Nephron (organoid): ENCODE measurements around the gene F13A1.
A peak's percentile ranks its signal among the peaks of the same experiment; 100 is the strongest.

ENCODE experiments used
- H3K27ac Mint-ChIP-seq, 3 experiments: 2 replicates each; pipeline ENCODE4 v1.8.0; 2020; ENCODE audit warnings: mixed read lengths in 3 of 3, mild to moderate bottlenecking in 2 of 3, moderate library complexity in 1 of 3
- H3K27me3 Mint-ChIP-seq: 2 replicates; pipeline ENCODE4 v1.8.0; 2021; ENCODE audit warnings: low read depth, mild to moderate bottlenecking, moderate library complexity, mixed read lengths
- H3K36me3 Mint-ChIP-seq: 2 replicates; pipeline ENCODE4 v1.8.0; 2020; ENCODE audit warnings: low read depth, mixed read lengths
- H3K4me1 Mint-ChIP-seq: 2 replicates; pipeline ENCODE4 v1.8.0; 2020; ENCODE audit warnings: mixed read lengths
- H3K4me3 Mint-ChIP-seq, 3 experiments: 2 replicates each; pipeline ENCODE4 v1.8.0; 2020; ENCODE audit warnings: mild to moderate bottlenecking in 3 of 3, mixed read lengths in 3 of 3, moderate library complexity in 2 of 3
- H3K9me3 Mint-ChIP-seq: 2 replicates; pipeline ENCODE4 v1.8.0; 2020; ENCODE audit warnings: mixed read lengths
- CTCF ChIP-seq, 3 experiments: fragments of 200-600 bp; sonication (generic); IDR thresholded peaks; one replicate each; pipeline ENCODE4 v1.5.0; 2021; ENCODE audit warnings: antibody characterized with exemption in 3 of 3; ENCODE audit not compliant: unreplicated experiment in 3 of 3

Gene F13A1

GRCh38 chr6:6330407-6330806 lies 9.9 kb upstream of the F13A1 start:
- no peaks in the 10 kb centered on the region for H3K36me3 Mint-ChIP-seq
- peaks cover 31% of the 10 kb centered on the region for H3K4me1 Mint-ChIP-seq
- peaks cover 10% of the 10 kb centered on the region for H3K27me3 Mint-ChIP-seq
- H3K9me3 Mint-ChIP-seq, result no peaks in the 10 kb centered on the region
- H3K27ac Mint-ChIP-seq, result peak overlapping the region in 1 of 3 experiments; percentile 80
- TF ChIP-seq CTCF (IDR thresholded peaks at IDR 0.05; ENCODE audit: unreplicated experiment in 3 of 3), result no peak
- H3K4me3 Mint-ChIP-seq, result no peak overlapping the region

- no peak for TF ChIP-seq CTCF (IDR thresholded peaks at IDR 0.05; ENCODE audit: unreplicated experiment in 3 of 3)
- no peak overlapping the region for H3K27ac Mint-ChIP-seq
- peaks cover 19% of the 10 kb centered on the region for H3K27me3 Mint-ChIP-seq
- peaks cover 31% of the 10 kb centered on the region for H3K4me1 Mint-ChIP-seq
- H3K9me3 Mint-ChIP-seq, result no peaks in the 10 kb centered on the region
- no peak overlapping the region for H3K4me3 Mint-ChIP-seq
- H3K36me3 Mint-ChIP-seq, result no peaks in the 10 kb centered on the region
Observed at GRCh38 chr6:6328451-6328850, 8.0 kb upstream of the F13A1 start.

- H3K27me3 Mint-ChIP-seq, result peaks cover 70% of the 10 kb centered on the region
- no peak for TF ChIP-seq CTCF (IDR thresholded peaks at IDR 0.05; ENCODE audit: unreplicated experiment in 3 of 3)
- H3K4me3 Mint-ChIP-seq, result no peak overlapping the region
- H3K4me1 Mint-ChIP-seq, result peaks cover 33% of the 10 kb centered on the region
- H3K36me3 Mint-ChIP-seq, result no peaks in the 10 kb centered on the region
- no peaks in the 10 kb centered on the region for H3K9me3 Mint-ChIP-seq
- no peak overlapping the region for H3K27ac Mint-ChIP-seq
Observed at GRCh38 chr6:6323352-6323751, 2.9 kb upstream of the F13A1 start.

GRCh38 chr6:6320901-6321300 lies 439 bp upstream of the F13A1 start:
- H3K27me3 Mint-ChIP-seq, result peaks cover 83% of the 10 kb centered on the region
- H3K9me3 Mint-ChIP-seq, result no peaks in the 10 kb centered on the region
- H3K36me3 Mint-ChIP-seq, result no peaks in the 10 kb centered on the region
- H3K27ac Mint-ChIP-seq, result no peak overlapping the region
- no peak overlapping the region for H3K4me3 Mint-ChIP-seq
- peaks cover 38% of the 10 kb centered on the region for H3K4me1 Mint-ChIP-seq
- no peak for TF ChIP-seq CTCF (IDR thresholded peaks at IDR 0.05; ENCODE audit: unreplicated experiment in 3 of 3)

GRCh38 chr6:6317825-6318733 lies 2.4 kb downstream of the F13A1 start:
- Mint-ChIP-seq H3K4me1 (peaks cover 37% of the 10 kb centered on the region), H3K9me3 (no peaks in the 10 kb centered on the region), H3K4me3 (peak overlapping the region in 2 of 3 experiments; percentile 6 to 35), H3K27me3 (peaks cover 71% of the 10 kb centered on the region), H3K36me3 (no peaks in the 10 kb centered on the region), H3K27ac (peak overlapping the region in 1 of 3 experiments; percentile 36)
- no peak for TF ChIP-seq CTCF (IDR thresholded peaks at IDR 0.05; ENCODE audit: unreplicated experiment in 3 of 3)

GRCh38 chr6:6317386-6317785 lies 3.1 kb downstream of the F13A1 start:
- Mint-ChIP-seq H3K27me3 (peaks cover 64% of the 10 kb centered on the region), H3K4me1 (peaks cover 37% of the 10 kb centered on the region), H3K4me3 (no peak overlapping the region), H3K9me3 (no peaks in the 10 kb centered on the region), H3K27ac (no peak overlapping the region), H3K36me3 (no peaks in the 10 kb centered on the region)
- TF ChIP-seq CTCF (IDR thresholded peaks at IDR 0.05; ENCODE audit: unreplicated experiment in 3 of 3), result no peak
